ENCODE results near the gene CFAP52.

DNA sequence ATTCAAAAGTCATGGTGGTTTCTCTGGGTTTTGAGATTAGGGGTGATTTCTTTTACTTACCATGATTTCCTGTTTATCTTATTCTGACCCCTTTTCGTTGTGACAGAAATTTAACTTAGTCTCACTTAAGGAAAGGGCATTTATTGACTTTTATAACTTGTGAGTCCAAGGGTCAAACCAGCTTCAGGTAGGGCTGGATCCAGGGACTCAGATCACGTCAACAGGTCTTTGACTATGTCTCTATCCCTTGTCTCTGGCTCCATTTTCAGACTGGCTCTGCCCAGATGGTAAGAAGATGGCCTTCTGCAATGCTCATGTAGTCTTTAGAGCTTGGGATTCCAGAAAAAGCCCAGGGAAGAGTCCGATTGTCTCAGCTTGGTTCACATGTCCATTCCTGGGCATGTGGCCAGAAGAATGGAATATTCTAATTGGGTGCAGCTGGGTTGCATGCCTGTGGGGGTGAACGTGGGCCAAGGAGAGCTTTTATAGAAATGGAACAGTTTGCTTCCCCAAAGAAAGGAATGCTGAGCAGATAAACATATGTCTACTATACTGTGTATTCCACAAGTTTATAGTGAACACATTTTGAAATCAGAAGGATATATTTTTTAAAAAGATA, 82.3 kb downstream of the CFAP52 start:
- TF ChIP-seq, protein P1, sequence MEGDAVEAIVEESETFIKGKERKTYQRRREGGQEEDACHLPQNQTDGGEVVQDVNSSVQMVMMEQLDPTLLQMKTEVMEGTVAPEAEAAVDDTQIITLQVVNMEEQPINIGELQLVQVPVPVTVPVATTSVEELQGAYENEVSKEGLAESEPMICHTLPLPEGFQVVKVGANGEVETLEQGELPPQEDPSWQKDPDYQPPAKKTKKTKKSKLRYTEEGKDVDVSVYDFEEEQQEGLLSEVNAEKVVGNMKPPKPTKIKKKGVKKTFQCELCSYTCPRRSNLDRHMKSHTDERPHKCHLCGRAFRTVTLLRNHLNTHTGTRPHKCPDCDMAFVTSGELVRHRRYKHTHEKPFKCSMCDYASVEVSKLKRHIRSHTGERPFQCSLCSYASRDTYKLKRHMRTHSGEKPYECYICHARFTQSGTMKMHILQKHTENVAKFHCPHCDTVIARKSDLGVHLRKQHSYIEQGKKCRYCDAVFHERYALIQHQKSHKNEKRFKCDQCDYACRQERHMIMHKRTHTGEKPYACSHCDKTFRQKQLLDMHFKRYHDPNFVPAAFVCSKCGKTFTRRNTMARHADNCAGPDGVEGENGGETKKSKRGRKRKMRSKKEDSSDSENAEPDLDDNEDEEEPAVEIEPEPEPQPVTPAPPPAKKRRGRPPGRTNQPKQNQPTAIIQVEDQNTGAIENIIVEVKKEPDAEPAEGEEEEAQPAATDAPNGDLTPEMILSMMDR (IDR thresholded peaks at IDR 0.05): no peak
- no peak for TF ChIP-seq POLR2A (IDR thresholded peaks at IDR 0.05)
